ACC112 (cell line): ENCODE results near the gene LRRC4B.

Experiments
- H2AFZ ChIP-seq: fragments of 200-600 bp; sonication (generic); one replicate; pipeline ENCODE4 v1.6.0; 2017; ENCODE audit warnings: antibody characterized with exemption, low read length; ENCODE audit not compliant: unreplicated experiment
- H3K27ac ChIP-seq: fragments of 200-600 bp; sonication (generic); 2 replicates; pipeline ENCODE4 v1.5.1; 2014; ENCODE audit warnings: low read depth, mild to moderate bottlenecking, antibody characterized with exemption, low read length, moderate library complexity
- H3K27me3 ChIP-seq: fragments of 200-600 bp; sonication (generic); 2 replicates; pipeline ENCODE4 v1.6.1; 2014; ENCODE audit warnings: mild to moderate bottlenecking, antibody characterized with exemption, low read length, moderate library complexity, mixed read lengths; ENCODE audit not compliant: insufficient read depth
- H3K36me3 ChIP-seq: fragments of 200-600 bp; sonication (generic); 2 replicates; pipeline ENCODE4 v1.6.1; 2016; ENCODE audit warnings: mild to moderate bottlenecking, antibody characterized with exemption, low read length, moderate library complexity, mixed read lengths; ENCODE audit not compliant: insufficient read depth
- H3K4me1 ChIP-seq: fragments of 200-600 bp; sonication (generic); one replicate; pipeline ENCODE4 v1.6.1; 2016; ENCODE audit warnings: low read length, mixed read lengths; ENCODE audit not compliant: insufficient read depth, unreplicated experiment, control insufficient read depth
- H3K4me3 ChIP-seq: fragments of 200-600 bp; sonication (generic); 2 replicates; pipeline ENCODE4 v1.5.1; 2014; ENCODE audit warnings: mild to moderate bottlenecking, low read depth, low read length
- H3K79me2 ChIP-seq: fragments of 200-600 bp; sonication (generic); one replicate; pipeline ENCODE4 v1.6.0; 2016; ENCODE audit warnings: low read length; ENCODE audit not compliant: control insufficient read depth, unreplicated experiment, insufficient read depth

Gene LRRC4B

DNA sequence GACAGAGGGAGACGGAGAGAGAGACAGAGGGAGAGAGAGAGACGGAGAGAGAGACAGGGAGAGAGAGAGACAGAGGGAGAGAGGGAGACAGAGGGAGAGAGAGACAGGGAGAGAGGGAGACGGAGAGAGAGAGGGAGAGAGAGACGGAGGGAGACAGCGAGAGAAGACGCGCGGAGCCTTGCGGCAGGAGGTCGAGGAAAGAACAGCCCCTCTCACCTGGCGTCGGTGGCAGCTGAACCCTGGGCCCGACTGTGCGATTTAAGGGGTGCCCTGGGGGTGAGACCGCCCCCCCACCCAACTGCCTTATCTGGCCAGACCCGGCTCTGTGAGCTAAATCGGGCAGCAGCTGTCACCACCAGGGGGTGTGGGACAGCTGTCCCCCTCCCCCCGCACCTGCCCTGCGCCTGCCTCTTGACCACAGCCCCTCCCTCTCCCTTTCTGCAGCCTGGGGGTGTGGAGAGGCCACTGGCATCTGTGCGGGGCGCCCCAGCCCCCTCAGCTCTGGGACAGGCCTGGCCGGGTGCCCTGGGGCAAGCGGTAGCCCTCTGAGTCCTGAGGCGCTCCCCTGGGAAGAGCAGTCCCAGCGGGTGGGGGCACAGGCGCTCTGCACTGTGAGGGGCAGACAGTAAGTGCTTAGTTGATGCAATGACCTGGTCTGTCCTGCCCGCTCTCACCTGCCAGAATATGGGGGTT lies 68.0 kb downstream of the LRRC4B start:
- Histone ChIP-seq H3K27ac (no peak overlapping the region), H3K4me1 (no peaks in the 10 kb centered on the region), H3K4me3 (no peak overlapping the region), H3K36me3 (no peaks in the 10 kb centered on the region), H2AFZ (no peak overlapping the region), H3K27me3 (peaks cover 3% of the 10 kb centered on the region; the same call in 1 of the 2 replicates), H3K79me2 (no peaks in the 10 kb centered on the region)

DNA sequence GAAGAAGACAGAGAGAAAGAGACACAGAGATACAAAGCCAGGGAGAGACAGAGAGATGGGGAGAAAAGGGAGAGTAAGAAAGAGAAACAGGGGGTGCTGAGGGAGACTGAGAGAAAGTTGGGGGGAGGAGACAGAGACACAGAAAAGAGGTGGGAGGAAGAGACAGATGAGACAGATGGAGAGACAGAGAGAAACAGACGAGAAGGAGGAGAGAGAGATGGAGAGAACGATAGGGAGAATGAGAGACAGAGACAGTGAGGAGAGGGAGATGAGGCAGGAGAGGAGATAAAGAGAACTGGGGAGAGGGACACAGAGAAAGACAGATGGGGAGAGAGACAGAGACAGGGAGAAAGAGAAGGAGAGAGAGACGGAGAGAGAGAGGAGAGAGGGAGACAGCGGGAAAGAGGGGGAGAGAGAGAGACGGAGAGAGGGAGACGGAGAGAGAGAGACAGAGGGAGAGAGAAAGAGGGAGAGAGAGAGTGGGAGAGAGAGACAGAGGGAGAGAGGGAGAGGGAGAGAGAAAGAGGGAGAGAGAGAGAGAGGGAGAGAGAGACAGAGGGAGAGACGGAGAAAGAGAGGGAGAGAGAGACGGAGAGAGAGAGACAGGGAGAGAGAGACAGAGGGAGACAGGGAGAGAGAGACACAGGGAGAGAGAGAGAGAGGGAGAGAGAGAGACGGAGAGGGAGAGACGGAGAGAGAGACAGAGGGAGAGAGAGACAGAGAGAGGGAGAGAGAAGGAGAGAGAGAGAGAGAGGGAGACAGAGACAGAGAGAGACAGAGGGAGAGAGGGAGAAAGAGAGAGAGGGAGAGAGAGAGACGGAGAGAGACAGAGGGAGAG lies 69.8 kb downstream of the LRRC4B start:
- Histone ChIP-seq H3K27ac (no peak overlapping the region), H3K4me3 (no peak overlapping the region), H3K27me3 (peaks cover 8% of the 10 kb centered on the region; the same call in 1 of the 2 replicates), H2AFZ (no peak overlapping the region), H3K36me3 (no peaks in the 10 kb centered on the region), H3K79me2 (no peaks in the 10 kb centered on the region), H3K4me1 (no peaks in the 10 kb centered on the region)

DNA sequence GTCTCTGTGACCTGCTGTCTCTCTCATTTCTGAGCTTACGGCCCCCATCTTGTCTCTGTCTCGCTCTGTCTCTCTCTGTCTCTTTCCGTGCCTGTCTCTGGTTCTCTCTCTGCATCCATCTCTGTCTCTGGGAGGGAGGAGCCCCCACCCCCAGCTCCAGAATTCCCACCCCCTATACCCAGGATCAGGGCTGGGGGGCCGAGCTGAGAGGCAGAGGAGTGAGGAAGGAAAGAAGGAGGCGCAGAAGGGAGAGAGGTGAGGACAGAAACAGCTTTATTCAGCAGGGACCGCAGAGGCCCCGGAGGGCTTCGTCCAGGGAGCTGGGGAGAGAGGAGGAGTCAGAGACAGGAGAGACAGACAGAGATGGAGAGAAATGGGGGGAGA lies 71.2 kb downstream of the LRRC4B start:
- Histone ChIP-seq H3K27me3 (peaks cover 15% of the 10 kb centered on the region), H3K79me2 (no peaks in the 10 kb centered on the region), H3K36me3 (no peaks in the 10 kb centered on the region), H3K4me1 (no peaks in the 10 kb centered on the region), H2AFZ (no peak overlapping the region), H3K4me3 (no peak overlapping the region), H3K27ac (no peak overlapping the region)

DNA sequence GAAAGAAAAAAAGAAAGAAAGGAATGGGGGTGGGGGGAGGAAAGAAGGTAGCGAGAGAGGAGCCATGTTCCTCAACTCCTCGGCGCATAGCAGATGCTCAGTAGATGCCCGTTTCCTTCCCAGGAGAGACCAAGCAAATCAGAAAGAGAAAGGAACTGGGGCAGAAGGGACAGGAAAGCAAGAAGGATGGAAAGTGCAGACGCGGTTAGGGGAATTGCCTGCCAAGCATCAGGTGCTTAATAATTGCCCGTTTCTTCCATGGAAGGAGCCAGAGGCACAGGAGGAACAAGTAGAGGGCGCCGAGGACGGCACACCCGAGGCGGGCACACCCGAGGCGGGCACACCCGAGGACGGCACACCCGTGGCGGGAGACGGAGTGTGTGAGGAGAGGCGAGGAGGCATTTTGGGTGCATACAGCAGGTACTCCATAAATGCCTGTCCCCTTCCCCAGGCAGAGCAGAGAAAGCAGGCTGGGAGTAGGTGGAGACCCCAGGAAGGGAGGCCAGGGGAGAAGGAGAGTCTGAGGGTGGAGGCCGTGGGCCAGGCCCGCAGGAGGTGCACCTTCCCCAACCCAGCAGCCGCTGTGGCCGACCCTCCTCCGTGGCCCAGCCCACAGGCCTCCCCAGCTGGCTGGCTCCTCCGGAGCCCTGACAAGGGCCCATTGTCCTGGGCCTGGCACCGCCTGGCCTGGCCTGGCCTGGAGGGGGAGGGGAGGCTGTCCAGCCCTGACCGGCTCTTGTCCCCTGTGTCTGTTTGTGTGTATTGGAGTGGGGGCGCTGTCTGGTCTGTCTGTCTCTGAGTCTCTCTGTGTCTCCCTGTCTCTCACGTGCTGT lies 71.8 kb downstream of the LRRC4B start:
- no peak overlapping the region for H3K27ac ChIP-seq
- H3K79me2 ChIP-seq: no peaks in the 10 kb centered on the region
- no peaks in the 10 kb centered on the region for H3K36me3 ChIP-seq
- H2AFZ ChIP-seq: no peak overlapping the region
- peaks cover 21% of the 10 kb centered on the region for H3K27me3 ChIP-seq
- no peak overlapping the region for H3K4me3 ChIP-seq
- no peaks in the 10 kb centered on the region for H3K4me1 ChIP-seq

DNA sequence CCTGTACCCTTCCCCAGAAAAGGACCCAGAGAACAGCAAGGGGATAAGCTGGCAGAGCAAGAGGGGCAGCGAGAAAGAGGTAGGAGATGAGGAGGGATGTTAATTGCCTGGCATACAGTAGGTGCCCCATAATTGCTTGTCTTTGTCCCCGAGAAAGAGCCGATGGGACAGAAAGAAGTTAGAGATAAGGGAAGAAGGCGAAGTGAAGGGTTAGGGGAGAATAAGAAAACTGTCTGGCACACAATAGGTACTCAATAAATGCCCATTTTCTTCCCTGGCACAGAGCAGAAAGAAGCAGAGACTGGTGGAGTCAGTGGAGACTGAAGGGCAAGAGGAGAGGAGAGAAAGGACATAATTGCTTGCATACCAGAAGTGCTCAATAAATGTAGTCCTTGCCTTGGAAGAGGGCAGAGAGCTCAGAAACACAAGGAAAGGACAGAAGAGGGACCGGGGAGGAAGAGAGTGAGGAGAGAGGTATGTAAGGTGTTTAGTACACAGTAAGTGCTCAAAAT lies 73.2 kb downstream of the LRRC4B start:
- Histone ChIP-seq H3K4me3 (no peak overlapping the region), H3K4me1 (no peaks in the 10 kb centered on the region), H3K36me3 (no peaks in the 10 kb centered on the region), H2AFZ (no peak overlapping the region), H3K27me3 (peaks cover 32% of the 10 kb centered on the region), H3K79me2 (no peaks in the 10 kb centered on the region), H3K27ac (no peak overlapping the region)

DNA sequence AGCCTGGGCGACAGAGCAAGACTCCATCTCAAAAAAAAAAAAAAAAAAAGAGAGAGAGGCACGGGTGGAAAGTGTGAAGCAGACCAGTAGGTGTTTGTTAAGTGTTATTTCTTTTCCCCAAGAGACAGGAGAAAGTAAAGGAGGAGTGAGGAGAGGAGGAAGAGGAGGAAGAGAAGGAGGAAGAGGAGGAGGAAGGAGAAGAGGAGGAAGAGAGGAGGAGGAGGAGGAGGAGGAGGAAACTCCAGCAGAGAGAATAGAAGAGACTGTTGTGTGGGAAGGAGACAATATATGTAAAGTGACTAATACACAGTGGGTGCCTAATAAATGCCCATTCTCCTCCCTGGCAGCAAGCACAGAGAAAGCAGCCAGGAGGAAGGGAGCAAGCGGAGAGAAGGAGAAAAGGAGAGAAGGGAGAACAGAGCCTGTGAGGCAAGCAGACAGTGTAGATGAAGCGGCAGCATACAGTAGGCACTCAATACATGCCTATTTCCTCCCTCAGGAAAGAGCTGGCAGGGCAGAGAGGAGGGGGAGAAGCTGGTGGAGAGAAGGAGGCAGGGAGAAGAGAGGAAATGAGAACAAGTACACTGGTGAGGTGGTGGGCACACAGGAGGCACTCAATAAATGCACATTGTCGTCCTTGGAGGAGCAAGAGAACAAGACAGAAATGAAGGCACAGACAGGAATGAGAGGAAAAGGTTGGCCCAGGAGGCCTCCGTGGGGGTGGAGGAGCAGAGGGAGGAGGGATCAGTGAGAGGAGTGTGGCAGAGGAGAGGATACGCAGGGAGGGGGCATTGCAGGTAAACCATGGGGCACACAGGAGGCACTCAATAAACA lies 73.8 kb downstream of the LRRC4B start:
- H2AFZ ChIP-seq: no peak overlapping the region
- H3K27me3 ChIP-seq: peaks cover 35% of the 10 kb centered on the region
- H3K4me1 ChIP-seq: no peaks in the 10 kb centered on the region
- no peaks in the 10 kb centered on the region for H3K36me3 ChIP-seq
- H3K79me2 ChIP-seq: no peaks in the 10 kb centered on the region
- H3K4me3 ChIP-seq: no peak overlapping the region
- no peak overlapping the region for H3K27ac ChIP-seq

DNA sequence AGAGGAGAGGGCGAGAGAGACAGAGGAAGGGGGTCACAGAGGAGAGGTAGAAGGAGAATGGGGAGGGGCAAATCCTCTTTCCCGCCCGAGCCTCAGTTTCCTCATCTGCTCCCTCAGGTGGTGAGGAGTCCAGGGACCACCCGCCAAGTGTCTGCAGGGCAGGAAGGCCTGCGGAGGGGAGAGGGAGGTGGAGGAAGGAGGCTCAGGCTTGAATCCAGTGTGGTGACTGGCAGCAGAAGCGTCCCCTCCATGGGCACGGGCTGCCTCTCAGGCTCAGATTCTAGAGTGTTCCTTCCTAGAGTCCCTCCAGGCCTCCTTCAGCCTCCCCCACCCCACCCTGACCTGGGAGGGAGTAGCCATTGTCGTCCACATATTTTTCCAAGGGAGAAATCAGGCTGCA lies 75.1 kb downstream of the LRRC4B start:
- Histone ChIP-seq H3K27ac (no peak overlapping the region), H3K27me3 (peaks cover 44% of the 10 kb centered on the region), H3K4me3 (no peak overlapping the region), H3K4me1 (no peaks in the 10 kb centered on the region), H3K36me3 (no peaks in the 10 kb centered on the region), H3K79me2 (no peaks in the 10 kb centered on the region), H2AFZ (no peak overlapping the region)

DNA sequence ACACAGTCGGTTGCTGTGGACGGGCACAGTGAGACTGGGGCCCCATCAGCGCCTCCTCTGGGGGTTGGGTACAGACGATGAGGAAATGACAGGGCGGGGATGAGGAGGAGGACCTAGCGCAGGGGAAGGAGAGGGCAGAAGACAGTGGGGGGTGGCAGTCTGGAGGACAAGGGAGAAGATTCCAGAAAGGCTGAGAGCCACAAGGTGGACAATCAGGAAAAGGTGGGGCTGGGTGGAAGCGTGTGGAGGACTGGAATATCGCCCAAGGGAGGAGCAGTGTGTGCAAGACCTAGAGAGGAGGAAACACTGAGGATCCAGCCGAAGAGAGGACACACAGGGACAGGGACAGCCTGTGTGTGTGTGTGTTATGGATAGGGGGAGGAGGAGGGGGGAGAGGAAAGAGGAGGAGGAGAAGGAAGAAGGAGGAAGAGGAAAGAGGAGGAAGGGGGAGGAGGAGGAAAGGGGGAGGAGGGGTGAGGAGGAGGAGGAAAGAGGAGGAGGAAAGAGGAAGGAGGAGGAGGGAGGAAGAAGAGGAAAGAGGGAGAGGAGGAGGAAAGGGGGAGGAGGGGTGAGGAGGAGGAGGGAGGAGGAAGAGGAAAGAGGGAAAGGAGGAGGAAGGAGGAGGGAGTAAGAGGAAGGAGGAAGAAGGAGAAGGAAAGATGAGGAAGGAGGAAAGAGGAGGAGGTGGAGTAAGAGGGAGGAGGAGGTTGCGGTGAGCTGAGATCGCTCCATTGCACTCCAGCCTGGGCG lies 75.8 kb downstream of the LRRC4B start:
- peaks cover 41% of the 10 kb centered on the region for H3K27me3 ChIP-seq
- H3K79me2 ChIP-seq: no peaks in the 10 kb centered on the region
- no peaks in the 10 kb centered on the region for H3K4me1 ChIP-seq
- no peak overlapping the region for H2AFZ ChIP-seq
- H3K36me3 ChIP-seq: no peaks in the 10 kb centered on the region
- H3K27ac ChIP-seq: no peak overlapping the region
- no peak overlapping the region for H3K4me3 ChIP-seq

DNA sequence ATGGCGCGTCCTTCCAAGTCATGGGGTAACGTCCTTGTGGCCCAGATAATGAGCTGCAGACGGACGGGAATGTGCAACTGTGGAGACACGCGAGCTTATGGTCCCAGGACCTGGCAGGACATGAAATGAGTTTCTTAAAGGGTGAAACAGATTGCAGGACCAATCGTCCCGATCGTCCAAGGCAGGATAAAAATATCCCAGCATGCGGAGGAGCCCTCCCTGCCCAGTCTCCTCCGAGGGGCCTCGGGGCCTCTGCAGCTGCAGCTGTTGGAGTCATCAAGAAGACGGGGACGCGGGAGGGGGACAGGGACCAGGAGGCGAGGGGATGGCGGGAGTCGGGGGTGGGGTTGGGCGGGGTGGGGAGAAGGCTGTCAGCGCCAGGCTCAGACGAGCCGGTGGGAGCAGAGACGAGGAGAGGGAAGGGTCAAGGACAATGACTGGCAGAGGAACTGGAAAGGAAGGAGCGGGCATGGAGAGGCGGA lies 77.2 kb downstream of the LRRC4B start:
- Histone ChIP-seq H2AFZ (no peak overlapping the region), H3K27ac (no peak overlapping the region), H3K4me1 (no peaks in the 10 kb centered on the region), H3K27me3 (peaks cover 49% of the 10 kb centered on the region), H3K36me3 (0 out of 2 replicates have a peak, but pooled peaks cover 4% of the 10 kb centered on the region), H3K79me2 (no peaks in the 10 kb centered on the region), H3K4me3 (no peak overlapping the region)
